Upper lobe of right lung (tissue), 1 donor: ENCODE measurements around the gene FADS2. TPM values are rescaled to one million over a fixed set of nuclear protein-coding genes. Genes with fewer than 3 reads are reported as not detected.

Source experiments
- ATAC-seq: fragments of 200-7000 bp; cut with Tn5 transposase; one replicate; pipeline ENCODE4 v1.9.1; 2020; ENCODE audit warnings: mild to moderate bottlenecking, moderate library complexity
- DNase-seq: peaks from one replicate; pipeline ENCODE4 v3.0.0-alpha.2; 2020
- H3K27ac ChIP-seq: fragments of 200-600 bp; one replicate; pipeline ENCODE4 v1.8.0; 2022
- H3K27me3 ChIP-seq: fragments of 200-600 bp; one replicate; pipeline ENCODE4 v1.8.0; 2022; ENCODE audit warnings: mild to moderate bottlenecking
- H3K36me3 ChIP-seq: fragments of 200-600 bp; one replicate; pipeline ENCODE4 v1.8.0; 2022
- H3K4me1 ChIP-seq: fragments of 200-600 bp; one replicate; pipeline ENCODE4 v1.8.0; 2022
- H3K4me3 ChIP-seq: fragments of 200-600 bp; one replicate; pipeline ENCODE4 v1.8.0; 2022; ENCODE audit warnings: mild to moderate bottlenecking
- H3K9me3 ChIP-seq: fragments of 200-600 bp; one replicate; pipeline ENCODE4 v1.8.0; 2022
- intact Hi-C: fragments of 100-400 bp; cut with DNase I; formaldehyde crosslinking; loops from one replicate; pipeline ENCODE4 v1.11.0; 2022
- total RNA-seq: library from RNA; stranded (reverse); fragmentation: NEBNext Ultra II Directional; extraction: Animal tissue kit (Norgen Biotek cat#: 25700); gene quantifications from one replicate; pipeline ENCODE4 v1.2.1, GENCODE V29; 2021
- TF ChIP-seq, protein P1 (sequence below): fragments of 200-600 bp; IDR thresholded peaks from one replicate; pipeline ENCODE4 v1.8.0; 2022; ENCODE audit warnings: antibody characterized with exemption
- donor health status: DM: no; HTN: yes; CAD: no; lungs with severe emphysema.

Gene FADS2
- total RNA-seq, 1 donor from 2014 or later, result 75.1 TPM

DNA sequence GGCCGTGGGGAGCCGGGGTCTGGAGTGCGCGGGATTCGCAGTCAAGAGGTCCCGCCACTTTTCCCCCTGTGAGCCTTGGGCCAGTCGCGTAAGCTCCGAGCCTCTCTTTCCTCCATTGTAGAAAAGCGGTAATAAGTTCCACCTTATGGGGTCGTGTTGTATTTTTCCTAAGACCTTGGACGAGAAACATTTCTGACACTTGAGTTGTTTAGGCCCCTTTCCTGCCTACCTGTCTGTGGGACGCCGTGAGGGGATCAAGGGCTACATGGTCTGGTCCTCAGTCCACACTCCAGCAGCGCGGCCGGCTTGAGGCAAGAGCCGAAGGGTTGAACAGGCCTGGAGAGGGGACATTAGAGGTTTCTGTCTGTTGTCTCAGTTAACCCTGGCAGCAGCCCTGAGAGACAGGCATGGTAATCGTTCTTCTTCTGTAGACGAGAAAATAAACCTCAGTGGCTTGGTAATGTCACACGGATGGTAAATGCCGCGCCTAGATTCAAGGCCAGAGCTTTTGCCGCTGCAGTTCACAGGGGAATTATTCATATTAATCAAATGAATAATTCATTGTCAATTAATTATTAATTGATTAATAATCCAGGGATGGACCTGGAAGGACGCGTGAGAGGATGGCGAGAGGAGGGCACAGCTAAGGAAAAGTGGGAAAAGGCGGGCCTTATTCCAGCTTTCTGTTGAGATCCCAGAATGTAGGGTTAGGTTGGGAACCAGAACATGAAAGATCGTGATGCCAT is 34.8 kb upstream of the FADS2 start:
- H3K27ac ChIP-seq, result peak overlapping the region; percentile 99
- intact Hi-C loops, result loop anchor here (10.0 kb wide), 1 partner anchor 322 kb away; no protein-coding TSS in a partner anchor
- H3K4me3 ChIP-seq, result peak overlapping the region; percentile 85
- H3K9me3 ChIP-seq, result no peaks in the 10 kb centered on the region
- H3K4me1 ChIP-seq, result peaks cover 18% of the 10 kb centered on the region
- TF ChIP-seq, protein P1, sequence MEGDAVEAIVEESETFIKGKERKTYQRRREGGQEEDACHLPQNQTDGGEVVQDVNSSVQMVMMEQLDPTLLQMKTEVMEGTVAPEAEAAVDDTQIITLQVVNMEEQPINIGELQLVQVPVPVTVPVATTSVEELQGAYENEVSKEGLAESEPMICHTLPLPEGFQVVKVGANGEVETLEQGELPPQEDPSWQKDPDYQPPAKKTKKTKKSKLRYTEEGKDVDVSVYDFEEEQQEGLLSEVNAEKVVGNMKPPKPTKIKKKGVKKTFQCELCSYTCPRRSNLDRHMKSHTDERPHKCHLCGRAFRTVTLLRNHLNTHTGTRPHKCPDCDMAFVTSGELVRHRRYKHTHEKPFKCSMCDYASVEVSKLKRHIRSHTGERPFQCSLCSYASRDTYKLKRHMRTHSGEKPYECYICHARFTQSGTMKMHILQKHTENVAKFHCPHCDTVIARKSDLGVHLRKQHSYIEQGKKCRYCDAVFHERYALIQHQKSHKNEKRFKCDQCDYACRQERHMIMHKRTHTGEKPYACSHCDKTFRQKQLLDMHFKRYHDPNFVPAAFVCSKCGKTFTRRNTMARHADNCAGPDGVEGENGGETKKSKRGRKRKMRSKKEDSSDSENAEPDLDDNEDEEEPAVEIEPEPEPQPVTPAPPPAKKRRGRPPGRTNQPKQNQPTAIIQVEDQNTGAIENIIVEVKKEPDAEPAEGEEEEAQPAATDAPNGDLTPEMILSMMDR, result no peak
- DNase-seq, result peak; percentile 8
- no peaks in the 10 kb centered on the region for H3K27me3 ChIP-seq
- H3K36me3 ChIP-seq, result peaks cover 25% of the 10 kb centered on the region
- no peak for ATAC-seq

DNA sequence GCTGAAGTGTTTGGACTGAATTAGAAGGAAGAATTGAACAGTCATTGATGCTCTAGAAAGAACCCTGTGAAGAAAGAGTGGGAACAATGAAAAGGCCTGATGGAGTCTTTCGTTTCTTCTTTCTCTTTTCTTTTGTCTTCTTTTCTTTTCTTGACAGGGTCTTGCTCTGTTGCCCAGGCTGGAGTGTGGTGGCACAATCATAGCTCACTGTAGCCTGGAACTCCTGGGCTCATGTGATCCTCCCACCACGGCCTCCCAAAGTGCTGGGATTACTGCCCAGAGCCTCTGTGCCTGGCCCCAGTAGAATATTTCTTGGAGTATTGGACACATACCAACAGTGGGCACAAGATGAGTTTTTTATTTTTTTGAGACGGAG is 34.3 kb upstream of the FADS2 start:
- H3K4me1 ChIP-seq, result peaks cover 18% of the 10 kb centered on the region
- H3K4me3 ChIP-seq, result no peak overlapping the region
- ATAC-seq, result no peak
- TF ChIP-seq, protein P1, result no peak
- H3K27ac ChIP-seq, result no peak overlapping the region
- no peaks in the 10 kb centered on the region for H3K9me3 ChIP-seq
- intact Hi-C loops, result loop anchor here (10.0 kb wide), 1 partner anchor 321 kb away; no protein-coding TSS in a partner anchor
- peaks cover 19% of the 10 kb centered on the region for H3K36me3 ChIP-seq
- H3K27me3 ChIP-seq, result no peaks in the 10 kb centered on the region
- DNase-seq, result peak; percentile 18

DNA sequence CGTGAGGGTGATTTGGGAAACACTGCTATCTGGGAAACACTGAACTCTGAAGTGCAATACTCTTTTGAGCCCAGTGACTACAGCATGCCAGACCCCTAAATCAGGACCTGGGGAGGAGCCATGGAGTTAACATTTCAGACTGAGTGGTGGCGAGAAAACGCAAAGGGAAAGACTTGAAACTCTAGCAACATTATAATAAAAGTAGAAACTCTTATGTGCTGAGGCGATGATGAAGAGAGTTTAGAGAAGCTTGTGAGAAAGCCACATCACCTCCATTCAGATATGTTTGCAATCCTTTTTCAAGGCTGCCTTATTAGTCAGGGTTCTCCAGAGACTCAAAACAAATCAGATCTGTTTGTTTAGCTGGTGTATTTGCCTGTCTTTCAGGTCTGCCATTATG is 33.5 kb upstream of the FADS2 start:
- Histone ChIP-seq H3K36me3 (peaks cover 12% of the 10 kb centered on the region), H3K27ac (no peak overlapping the region), H3K4me3 (no peak overlapping the region), H3K27me3 (no peaks in the 10 kb centered on the region), H3K4me1 (peaks cover 18% of the 10 kb centered on the region), H3K9me3 (no peaks in the 10 kb centered on the region)
- DNase-seq (no peak), ATAC-seq (no peak)
- intact Hi-C loops, result loop anchor here (10.0 kb wide), 1 partner anchor 320 kb away; no protein-coding TSS in a partner anchor
- TF ChIP-seq, protein P1, result no peak

DNA sequence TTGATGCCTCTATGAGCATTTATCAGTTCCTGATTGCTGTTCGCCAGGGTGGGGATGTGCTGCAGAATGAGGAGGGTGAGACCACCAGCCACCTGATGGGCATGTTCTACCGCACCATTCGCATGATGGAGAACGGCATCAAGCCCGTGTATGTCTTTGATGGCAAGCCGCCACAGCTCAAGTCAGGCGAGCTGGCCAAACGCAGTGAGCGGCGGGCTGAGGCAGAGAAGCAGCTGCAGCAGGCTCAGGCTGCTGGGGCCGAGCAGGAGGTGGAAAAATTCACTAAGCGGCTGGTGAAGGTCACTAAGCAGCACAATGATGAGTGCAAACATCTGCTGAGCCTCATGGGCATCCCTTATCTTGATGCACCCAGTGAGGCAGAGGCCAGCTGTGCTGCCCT is 32.6 kb upstream of the FADS2 start:
- no peak for ATAC-seq
- intact Hi-C loops, result loop anchor here (10.0 kb wide), 1 partner anchor 319 kb away; no protein-coding TSS in a partner anchor
- TF ChIP-seq, protein P1, result no peak

DNA sequence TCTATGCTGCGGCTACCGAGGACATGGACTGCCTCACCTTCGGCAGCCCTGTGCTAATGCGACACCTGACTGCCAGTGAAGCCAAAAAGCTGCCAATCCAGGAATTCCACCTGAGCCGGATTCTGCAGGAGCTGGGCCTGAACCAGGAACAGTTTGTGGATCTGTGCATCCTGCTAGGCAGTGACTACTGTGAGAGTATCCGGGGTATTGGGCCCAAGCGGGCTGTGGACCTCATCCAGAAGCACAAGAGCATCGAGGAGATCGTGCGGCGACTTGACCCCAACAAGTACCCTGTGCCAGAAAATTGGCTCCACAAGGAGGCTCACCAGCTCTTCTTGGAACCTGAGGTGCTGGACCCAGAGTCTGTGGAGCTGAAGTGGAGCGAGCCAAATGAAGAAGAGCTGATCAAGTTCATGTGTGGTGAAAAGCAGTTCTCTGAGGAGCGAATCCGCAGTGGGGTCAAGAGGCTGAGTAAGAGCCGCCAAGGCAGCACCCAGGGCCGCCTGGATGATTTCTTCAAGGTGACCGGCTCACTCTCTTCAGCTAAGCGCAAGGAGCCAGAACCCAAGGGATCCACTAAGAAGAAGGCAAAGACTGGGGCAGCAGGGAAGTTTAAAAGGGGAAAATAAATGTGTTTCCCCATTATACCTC is 32.1 kb upstream of the FADS2 start:
- Histone ChIP-seq H3K4me1 (peaks cover 17% of the 10 kb centered on the region), H3K27me3 (no peaks in the 10 kb centered on the region), H3K9me3 (no peaks in the 10 kb centered on the region), H3K4me3 (no peak overlapping the region), H3K36me3 (peaks cover 7% of the 10 kb centered on the region), H3K27ac (no peak overlapping the region)
- no peak for ATAC-seq
- intact Hi-C loops, result loop anchor here (10.0 kb wide), 1 partner anchor 319 kb away; no protein-coding TSS in a partner anchor
- TF ChIP-seq, protein P1, result no peak
- DNase-seq, result no peak

More for the DNA sequence above, 32.6 kb upstream of the FADS2 start:
- Histone ChIP-seq H3K9me3 (no peaks in the 10 kb centered on the region), H3K27ac (no peak overlapping the region), H3K36me3 (peaks cover 4% of the 10 kb centered on the region), H3K4me1 (peaks cover 18% of the 10 kb centered on the region), H3K4me3 (no peak overlapping the region), H3K27me3 (no peaks in the 10 kb centered on the region)
- no peak for DNase-seq
